GM12873 (cell line): ENCODE data around the gene MYBBP1A.

Experiments used
- TF ChIP-seq, protein P1 (sequence below): IDR thresholded peaks from 2 replicates; pipeline ENCODE4 v1.5.1; 2012; ENCODE audit warnings: low read depth, mild to moderate bottlenecking, moderate library complexity, low read length, control low read depth; ENCODE audit not compliant: insufficient read depth; ENCODE audit errors: missing control alignments

The MYBBP1A gene

GRCh38 chr17:4539576-4540223, 15.5 kb downstream of the MYBBP1A start:
- TF ChIP-seq, protein P1, sequence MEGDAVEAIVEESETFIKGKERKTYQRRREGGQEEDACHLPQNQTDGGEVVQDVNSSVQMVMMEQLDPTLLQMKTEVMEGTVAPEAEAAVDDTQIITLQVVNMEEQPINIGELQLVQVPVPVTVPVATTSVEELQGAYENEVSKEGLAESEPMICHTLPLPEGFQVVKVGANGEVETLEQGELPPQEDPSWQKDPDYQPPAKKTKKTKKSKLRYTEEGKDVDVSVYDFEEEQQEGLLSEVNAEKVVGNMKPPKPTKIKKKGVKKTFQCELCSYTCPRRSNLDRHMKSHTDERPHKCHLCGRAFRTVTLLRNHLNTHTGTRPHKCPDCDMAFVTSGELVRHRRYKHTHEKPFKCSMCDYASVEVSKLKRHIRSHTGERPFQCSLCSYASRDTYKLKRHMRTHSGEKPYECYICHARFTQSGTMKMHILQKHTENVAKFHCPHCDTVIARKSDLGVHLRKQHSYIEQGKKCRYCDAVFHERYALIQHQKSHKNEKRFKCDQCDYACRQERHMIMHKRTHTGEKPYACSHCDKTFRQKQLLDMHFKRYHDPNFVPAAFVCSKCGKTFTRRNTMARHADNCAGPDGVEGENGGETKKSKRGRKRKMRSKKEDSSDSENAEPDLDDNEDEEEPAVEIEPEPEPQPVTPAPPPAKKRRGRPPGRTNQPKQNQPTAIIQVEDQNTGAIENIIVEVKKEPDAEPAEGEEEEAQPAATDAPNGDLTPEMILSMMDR, result no peak

DNA sequence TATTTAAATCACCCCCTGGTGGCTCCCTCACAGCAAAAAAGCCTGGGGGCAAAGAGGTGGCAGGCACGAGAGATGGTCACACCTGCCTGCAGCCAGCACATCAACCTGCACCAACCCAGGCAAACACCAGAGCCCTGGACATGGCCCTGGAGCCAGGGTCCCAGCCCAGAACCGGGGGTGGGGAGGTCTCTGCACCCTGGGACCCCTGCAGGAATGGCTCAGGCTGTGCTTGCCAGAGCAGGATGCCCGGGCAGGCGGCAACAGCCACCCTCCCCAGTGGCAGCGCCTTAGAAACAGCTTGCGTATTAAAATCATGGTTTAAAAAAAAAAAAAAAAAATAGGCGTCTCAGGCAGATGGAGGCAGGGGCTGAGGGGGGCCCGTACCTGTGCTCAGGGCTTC, 16.2 kb downstream of the MYBBP1A start:
- TF ChIP-seq, protein P1, result no peak

GRCh38 chr17:4538236-4539002, 16.8 kb downstream of the MYBBP1A start:
- TF ChIP-seq, protein P1, result no peak

DNA sequence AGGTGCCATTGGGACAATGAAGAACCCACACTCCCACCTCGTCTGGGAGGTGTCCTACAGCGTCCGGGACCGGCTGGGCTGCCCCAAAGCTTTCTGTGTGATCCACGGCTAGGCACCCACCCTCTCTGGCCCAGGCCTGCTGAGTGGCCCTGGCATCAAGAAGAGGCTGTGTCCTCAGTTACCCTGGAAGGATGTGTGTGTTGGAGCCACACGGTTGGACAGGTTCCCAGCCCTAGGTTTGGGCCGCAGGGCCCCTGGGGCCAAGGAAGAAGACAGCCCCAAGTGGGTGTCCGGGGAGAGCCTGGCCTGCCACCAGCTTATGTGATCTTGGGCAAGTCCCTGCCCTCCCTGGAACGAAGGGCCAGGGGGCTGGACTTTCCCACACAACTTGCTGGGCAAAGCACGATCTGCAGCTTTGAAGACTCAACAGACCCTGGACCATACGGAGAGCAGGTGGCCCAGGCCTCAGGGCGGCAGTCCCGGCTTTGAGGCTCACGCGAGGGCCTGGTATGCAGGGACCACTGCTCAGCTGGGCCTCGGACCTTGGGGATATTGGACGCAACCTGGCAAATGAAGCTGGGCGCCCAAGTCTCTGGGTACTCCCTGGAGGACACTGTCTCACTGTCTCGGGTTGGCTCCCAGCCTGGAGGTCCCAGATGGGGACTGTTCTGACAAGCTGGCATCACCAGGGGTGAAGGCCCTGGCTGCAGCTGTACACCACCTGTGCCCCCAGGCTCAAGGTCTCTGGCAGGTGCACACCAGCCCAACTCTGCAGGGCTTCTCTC, 17.5 kb downstream of the MYBBP1A start:
- TF ChIP-seq, protein P1, result no peak

DNA sequence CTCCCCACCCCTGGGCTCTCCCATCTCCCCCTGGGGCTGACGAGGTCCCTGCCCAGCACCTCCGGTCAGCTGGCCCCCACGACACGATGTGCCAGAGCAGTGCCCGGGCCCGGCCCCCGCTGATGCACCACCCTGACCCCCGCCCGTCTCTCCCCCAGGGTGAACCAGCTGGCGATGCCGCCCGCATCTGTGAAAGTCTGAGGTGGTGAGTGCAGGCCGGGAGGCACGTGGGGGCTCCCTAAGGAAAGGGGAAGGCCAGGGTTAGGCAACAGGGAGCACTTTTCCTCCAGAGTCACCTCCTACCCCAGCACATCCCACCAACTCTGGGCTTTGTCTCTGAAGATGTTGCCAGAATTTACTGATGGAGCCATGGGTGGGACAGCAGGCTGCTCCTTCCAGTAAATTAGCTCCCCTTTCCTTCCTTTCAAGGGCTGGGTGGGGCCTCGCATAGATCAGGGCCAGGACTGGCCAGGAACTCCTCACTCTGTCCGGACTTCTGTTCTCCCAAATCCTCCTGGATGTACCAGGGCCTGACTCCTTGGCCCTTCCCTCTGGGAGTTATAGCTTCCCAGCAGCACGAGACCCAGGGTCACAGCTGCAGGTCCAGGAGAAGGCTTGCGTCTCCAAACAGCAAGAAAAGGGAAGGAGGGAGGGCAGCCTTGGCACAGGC, 18.3 kb downstream of the MYBBP1A start:
- TF ChIP-seq, protein P1, result no peak

DNA sequence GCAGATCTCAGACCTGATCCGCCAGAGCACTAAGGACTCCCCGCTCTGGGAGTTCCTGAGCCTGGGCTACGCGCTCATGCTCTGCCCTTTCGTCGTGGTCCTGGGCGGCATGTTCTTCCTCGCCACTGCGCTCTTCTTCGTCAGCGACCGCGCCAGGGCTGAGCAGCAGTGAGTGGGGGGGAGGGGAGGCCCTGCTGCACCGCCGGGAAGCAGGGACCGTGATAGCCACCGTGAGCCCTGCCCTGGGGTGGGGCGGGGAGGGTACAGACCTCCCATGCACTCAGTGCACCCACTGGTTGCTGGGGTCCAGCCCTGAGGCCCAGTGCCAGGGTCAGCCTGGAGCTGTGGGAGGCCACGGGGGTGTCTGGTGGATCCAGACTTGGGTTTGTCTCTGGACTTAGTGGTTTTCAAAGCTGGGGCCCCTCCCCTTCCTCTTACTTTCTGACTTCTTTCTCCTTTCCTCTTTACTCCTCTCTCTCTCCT, 18.9 kb downstream of the MYBBP1A start:
- TF ChIP-seq, protein P1, result no peak
